ENCODE data around the gene ST8SIA1. TPM values are rescaled to one million over a fixed set of nuclear protein-coding genes. Genes with fewer than 3 reads are reported as not detected.

The ST8SIA1 gene
- total RNA-seq, 1 donor from 2014 or later = 3.6 TPM

DNA sequence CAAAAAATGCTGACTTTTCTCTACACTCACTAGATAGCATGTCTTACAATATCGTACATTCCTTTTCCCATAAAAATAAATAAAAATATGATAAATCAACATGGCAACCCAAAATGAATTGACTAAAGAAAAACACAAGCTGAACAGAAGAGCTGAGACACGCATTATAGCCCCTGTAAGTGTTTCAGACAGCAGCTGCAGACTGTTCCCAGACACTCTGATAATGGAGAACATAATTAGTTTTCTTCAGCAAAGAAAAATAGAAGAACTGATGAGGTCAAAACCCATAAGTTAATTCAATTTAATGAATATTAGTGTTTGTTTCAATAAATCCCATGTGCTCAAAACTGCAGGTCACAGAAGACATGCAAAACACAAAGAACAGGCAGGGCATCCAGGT is 23.8 kb downstream of the ST8SIA1 start:
- Mint-ChIP-seq H3K36me3 (ENCODE audit: unreplicated experiment) (peaks cover 3% of the 10 kb centered on the region), H3K27ac (ENCODE audit: unreplicated experiment) (no peak overlapping the region), H3K4me1 (ENCODE audit: unreplicated experiment) (peaks cover 8% of the 10 kb centered on the region), H3K4me3 (ENCODE audit: unreplicated experiment) (no peak overlapping the region), H3K9me3 (ENCODE audit: unreplicated experiment) (no peaks in the 10 kb centered on the region), H3K27me3 (ENCODE audit: unreplicated experiment) (peaks cover 36% of the 10 kb centered on the region)
- TF ChIP-seq, protein P1, sequence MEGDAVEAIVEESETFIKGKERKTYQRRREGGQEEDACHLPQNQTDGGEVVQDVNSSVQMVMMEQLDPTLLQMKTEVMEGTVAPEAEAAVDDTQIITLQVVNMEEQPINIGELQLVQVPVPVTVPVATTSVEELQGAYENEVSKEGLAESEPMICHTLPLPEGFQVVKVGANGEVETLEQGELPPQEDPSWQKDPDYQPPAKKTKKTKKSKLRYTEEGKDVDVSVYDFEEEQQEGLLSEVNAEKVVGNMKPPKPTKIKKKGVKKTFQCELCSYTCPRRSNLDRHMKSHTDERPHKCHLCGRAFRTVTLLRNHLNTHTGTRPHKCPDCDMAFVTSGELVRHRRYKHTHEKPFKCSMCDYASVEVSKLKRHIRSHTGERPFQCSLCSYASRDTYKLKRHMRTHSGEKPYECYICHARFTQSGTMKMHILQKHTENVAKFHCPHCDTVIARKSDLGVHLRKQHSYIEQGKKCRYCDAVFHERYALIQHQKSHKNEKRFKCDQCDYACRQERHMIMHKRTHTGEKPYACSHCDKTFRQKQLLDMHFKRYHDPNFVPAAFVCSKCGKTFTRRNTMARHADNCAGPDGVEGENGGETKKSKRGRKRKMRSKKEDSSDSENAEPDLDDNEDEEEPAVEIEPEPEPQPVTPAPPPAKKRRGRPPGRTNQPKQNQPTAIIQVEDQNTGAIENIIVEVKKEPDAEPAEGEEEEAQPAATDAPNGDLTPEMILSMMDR (IDR thresholded peaks at IDR 0.05) = no peak
- no peak for DNase-seq (ENCODE audit: extremely low spot score, unreplicated experiment)

DNA sequence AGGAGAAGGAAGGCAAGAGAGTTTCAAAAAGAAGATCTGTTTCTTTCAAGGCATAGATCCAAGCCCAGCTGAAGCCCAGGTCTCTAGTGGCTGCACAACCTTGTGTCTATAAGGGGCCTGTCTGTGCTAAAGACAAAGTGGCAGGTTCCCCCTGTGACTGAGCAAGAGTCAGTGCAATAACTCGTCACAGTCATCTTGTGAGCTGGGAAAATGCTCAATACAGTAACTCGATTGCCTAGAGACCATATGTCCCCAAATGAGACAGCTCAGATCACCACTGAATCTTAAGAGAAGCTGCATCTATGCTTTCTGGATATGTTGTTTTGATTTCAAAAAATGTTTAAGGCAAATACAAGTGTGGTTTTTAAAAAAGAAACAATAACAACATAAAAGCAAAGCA is 24.2 kb downstream of the ST8SIA1 start:
- Mint-ChIP-seq H3K9me3 (ENCODE audit: unreplicated experiment) (no peaks in the 10 kb centered on the region), H3K4me1 (ENCODE audit: unreplicated experiment) (peaks cover 5% of the 10 kb centered on the region), H3K36me3 (ENCODE audit: unreplicated experiment) (peaks cover 3% of the 10 kb centered on the region), H3K27ac (ENCODE audit: unreplicated experiment) (no peak overlapping the region), H3K27me3 (ENCODE audit: unreplicated experiment) (peaks cover 34% of the 10 kb centered on the region), H3K4me3 (ENCODE audit: unreplicated experiment) (no peak overlapping the region)
- TF ChIP-seq, protein P1 (IDR thresholded peaks at IDR 0.05) = no peak
- no peak for DNase-seq (ENCODE audit: extremely low spot score, unreplicated experiment)

DNA sequence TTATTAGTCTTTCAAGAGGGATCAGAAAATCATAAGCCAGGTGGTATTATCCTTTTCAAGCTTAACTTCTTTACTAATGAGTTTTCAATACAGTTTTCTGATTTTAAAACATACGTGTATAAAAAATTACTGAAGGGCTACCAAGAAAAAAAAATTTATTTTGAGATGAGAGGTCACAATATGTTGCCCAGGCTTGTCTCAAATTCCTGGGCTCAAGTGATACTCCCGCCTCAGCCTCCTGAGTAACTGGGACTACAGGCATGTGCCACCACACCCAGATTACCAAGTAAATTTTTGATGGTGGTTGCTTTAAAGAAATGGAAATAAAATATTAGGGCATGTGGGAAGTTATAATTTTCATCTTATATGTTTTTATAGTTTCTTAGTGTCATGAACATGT is 26.7 kb downstream of the ST8SIA1 start:
- no peak for DNase-seq (ENCODE audit: extremely low spot score, unreplicated experiment)
- H3K4me3 Mint-ChIP-seq (ENCODE audit: unreplicated experiment) = no peak overlapping the region
- TF ChIP-seq, protein P1 (IDR thresholded peaks at IDR 0.05) = no peak
- no peak overlapping the region for H3K27ac Mint-ChIP-seq (ENCODE audit: unreplicated experiment)
- no peaks in the 10 kb centered on the region for H3K9me3 Mint-ChIP-seq (ENCODE audit: unreplicated experiment)
- peaks cover 3% of the 10 kb centered on the region for H3K36me3 Mint-ChIP-seq (ENCODE audit: unreplicated experiment)
- H3K4me1 Mint-ChIP-seq (ENCODE audit: unreplicated experiment) = no peaks in the 10 kb centered on the region
- H3K27me3 Mint-ChIP-seq (ENCODE audit: unreplicated experiment) = peaks cover 18% of the 10 kb centered on the region

DNA sequence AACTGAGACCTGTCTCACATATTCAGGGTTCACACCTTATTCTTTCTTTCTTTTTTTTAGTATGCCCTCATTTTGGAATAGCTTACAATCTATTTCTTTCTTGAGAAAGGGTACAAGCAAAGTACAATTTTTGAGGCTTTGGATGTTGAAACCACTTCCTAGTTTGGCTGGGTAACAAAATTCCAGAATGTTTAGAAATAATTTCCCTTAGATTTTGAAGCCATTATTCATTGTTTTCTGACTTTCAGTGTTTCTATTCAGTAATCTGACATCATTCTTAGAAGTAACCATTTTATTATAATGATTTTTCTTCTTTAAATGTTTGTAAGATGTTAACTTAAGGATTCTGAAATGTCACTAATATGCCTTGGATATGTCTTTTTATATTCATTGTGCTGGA is 28.2 kb downstream of the ST8SIA1 start:
- Mint-ChIP-seq H3K4me1 (ENCODE audit: unreplicated experiment) (no peaks in the 10 kb centered on the region), H3K27me3 (ENCODE audit: unreplicated experiment) (peaks cover 13% of the 10 kb centered on the region), H3K4me3 (ENCODE audit: unreplicated experiment) (no peak overlapping the region), H3K9me3 (ENCODE audit: unreplicated experiment) (peaks cover 3% of the 10 kb centered on the region), H3K27ac (ENCODE audit: unreplicated experiment) (no peak overlapping the region), H3K36me3 (ENCODE audit: unreplicated experiment) (peaks cover 3% of the 10 kb centered on the region)
- no peak for DNase-seq (ENCODE audit: extremely low spot score, unreplicated experiment)
- TF ChIP-seq, protein P1 (IDR thresholded peaks at IDR 0.05) = no peak

DNA sequence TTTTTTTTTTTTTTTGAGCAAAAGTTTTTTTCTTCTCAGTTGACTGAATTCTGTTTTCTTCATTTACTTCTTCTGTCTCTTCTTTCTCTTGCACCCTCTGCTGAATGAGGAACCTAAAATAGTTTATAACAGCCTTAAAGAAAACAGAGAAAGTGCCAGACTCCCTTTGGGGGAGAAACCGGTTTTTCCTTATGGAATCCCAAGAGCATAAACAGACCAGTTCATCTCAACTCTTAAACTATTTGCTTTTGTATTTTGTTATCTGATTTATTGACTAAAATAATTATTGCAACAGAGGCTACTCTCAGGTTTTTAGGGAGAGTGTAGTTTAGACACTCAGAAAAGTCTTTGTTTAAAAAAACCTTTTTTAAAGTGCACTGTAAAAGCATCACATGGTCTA is 30.2 kb downstream of the ST8SIA1 start:
- Mint-ChIP-seq H3K27ac (ENCODE audit: unreplicated experiment) (no peak overlapping the region), H3K4me3 (ENCODE audit: unreplicated experiment) (no peak overlapping the region), H3K27me3 (ENCODE audit: unreplicated experiment) (peaks cover 7% of the 10 kb centered on the region), H3K9me3 (ENCODE audit: unreplicated experiment) (peaks cover 10% of the 10 kb centered on the region), H3K36me3 (ENCODE audit: unreplicated experiment) (peaks cover 3% of the 10 kb centered on the region), H3K4me1 (ENCODE audit: unreplicated experiment) (no peaks in the 10 kb centered on the region)
- TF ChIP-seq, protein P1 (IDR thresholded peaks at IDR 0.05) = no peak
- no peak for DNase-seq (ENCODE audit: extremely low spot score, unreplicated experiment)

Measured in osteocyte (in vitro differentiated cells).